H9 (cell line): Measurements from ENCODE around the gene SPRED3. TPM values are rescaled to one million over a fixed set of nuclear protein-coding genes. Genes with fewer than 3 reads are reported as not detected.

Experiments
- DNase-seq: peaks from one replicate; pipeline ENCODE4 v3.0.0-alpha.2; 2017
- H2AFZ ChIP-seq: one replicate; pipeline ENCODE4 v1.6.1; 2013; ENCODE audit warnings: mild to moderate bottlenecking, low read length, control low read depth, moderate library complexity
- H2AK5ac ChIP-seq: 2 replicates; pipeline ENCODE4 v1.6.1; 2013; ENCODE audit warnings: low read length, control low read depth, mixed read lengths; ENCODE audit not compliant: insufficient read length
- H2BK120ac ChIP-seq: one replicate; pipeline ENCODE4 v1.6.1; 2013; ENCODE audit warnings: low read depth, mild to moderate bottlenecking, low read length, control low read depth, inconsistent platforms; ENCODE audit not compliant: poor library complexity, severe bottlenecking
- H2BK12ac ChIP-seq: 2 replicates; pipeline ENCODE4 v1.6.1; 2013; ENCODE audit warnings: low read length, control low read depth, mixed read lengths, low read depth; ENCODE audit not compliant: insufficient read length
- H2BK15ac ChIP-seq: 2 replicates; pipeline ENCODE4 v1.6.1; 2013; ENCODE audit warnings: low read depth, low read length, control low read depth
- H2BK20ac ChIP-seq: one replicate; pipeline ENCODE4 v1.6.1; 2013; ENCODE audit warnings: low read depth, mild to moderate bottlenecking, low read length, control low read depth, inconsistent platforms; ENCODE audit not compliant: poor library complexity, severe bottlenecking
- H2BK5ac ChIP-seq: 2 replicates; pipeline ENCODE4 v1.6.1; 2013; ENCODE audit warnings: low read length, control low read depth, mixed read lengths; ENCODE audit not compliant: insufficient read length
- H3K14ac ChIP-seq: 2 replicates; pipeline ENCODE4 v1.6.1; 2013; ENCODE audit warnings: low read length, control low read depth; ENCODE audit not compliant: insufficient read depth
- H3K18ac ChIP-seq: 2 replicates; pipeline ENCODE4 v1.6.1; 2013; ENCODE audit warnings: low read depth, mild to moderate bottlenecking, mixed read lengths, low read length, control low read depth; ENCODE audit not compliant: insufficient read length
- H3K23ac ChIP-seq: 2 replicates; pipeline ENCODE4 v1.6.1; 2013; ENCODE audit warnings: low read length, control low read depth, mixed read lengths, low read depth; ENCODE audit not compliant: insufficient read length
- H3K23me2 ChIP-seq: 2 replicates; pipeline ENCODE4 v1.6.1; 2013; ENCODE audit warnings: low read depth, mild to moderate bottlenecking, mixed read lengths, low read length, control low read depth; ENCODE audit not compliant: insufficient read length, poor library complexity, severe bottlenecking
- H3K27ac ChIP-seq: 2 replicates; pipeline ENCODE4 v1.5.1; 2013; ENCODE audit warnings: low read length, control low read depth, mixed read lengths, low read depth; ENCODE audit not compliant: insufficient read length
- H3K27me3 ChIP-seq: 2 replicates; pipeline ENCODE4 v1.6.1; 2013; ENCODE audit warnings: low read length, control low read depth, inconsistent platforms; ENCODE audit not compliant: insufficient read depth
- H3K4ac ChIP-seq: 2 replicates; pipeline ENCODE4 v1.6.1; 2013; ENCODE audit warnings: low read depth, mild to moderate bottlenecking, control low read depth, inconsistent platforms, low read length, moderate library complexity
- H3K4me1 ChIP-seq: 2 replicates; pipeline ENCODE4 v1.6.1; 2013; ENCODE audit warnings: low read length, control low read depth, inconsistent platforms; ENCODE audit not compliant: insufficient read depth
- H3K4me2 ChIP-seq: 2 replicates; pipeline ENCODE4 v1.6.1; 2013; ENCODE audit warnings: low read length, control low read depth, mixed read lengths; ENCODE audit not compliant: insufficient read length, insufficient read depth
- H3K56ac ChIP-seq: 2 replicates; pipeline ENCODE4 v1.6.1; 2013; ENCODE audit warnings: low read depth, mild to moderate bottlenecking, mixed read lengths, low read length, control low read depth; ENCODE audit not compliant: insufficient read length
- H3K79me1 ChIP-seq: 2 replicates; pipeline ENCODE4 v1.6.1; 2013; ENCODE audit warnings: low read depth, mild to moderate bottlenecking, moderate library complexity, low read length, control low read depth, inconsistent platforms; ENCODE audit not compliant: insufficient read depth, poor library complexity, severe bottlenecking
- H3K79me2 ChIP-seq: 2 replicates; pipeline ENCODE4 v1.6.1; 2013; ENCODE audit warnings: low read length, control low read depth, inconsistent platforms; ENCODE audit not compliant: insufficient read depth
- H3K9ac ChIP-seq: 2 replicates; pipeline ENCODE4 v1.6.1; 2013; ENCODE audit warnings: low read length, control low read depth, mixed read lengths; ENCODE audit not compliant: insufficient read length; ENCODE audit errors: extremely low read depth
- H3K9me3 ChIP-seq: one replicate; pipeline ENCODE4 v1.6.1; 2013; ENCODE audit warnings: low read depth, low read length, inconsistent platforms; ENCODE audit not compliant: control insufficient read depth
- H3T11ph ChIP-seq: one replicate; pipeline ENCODE4 v1.6.1; 2013; ENCODE audit warnings: mild to moderate bottlenecking, low read length, control low read depth, inconsistent platforms
- H4K20me1 ChIP-seq: one replicate; pipeline ENCODE4 v1.6.1; 2013; ENCODE audit not compliant: control insufficient read depth, insufficient read length, insufficient read depth
- H4K5ac ChIP-seq: 2 replicates; pipeline ENCODE4 v1.6.1; 2013; ENCODE audit warnings: low read depth, mild to moderate bottlenecking, mixed read lengths, low read length, control low read depth; ENCODE audit not compliant: insufficient read length
- H4K8ac ChIP-seq: replicated peaks from 2 replicates; pipeline ENCODE4 v1.6.1; 2013; ENCODE audit warnings: low read length, control low read depth, mixed read lengths, low read depth; ENCODE audit not compliant: insufficient read length
- H4K91ac ChIP-seq: 2 replicates; pipeline ENCODE4 v1.6.1; 2013; ENCODE audit warnings: low read depth, mild to moderate bottlenecking, moderate library complexity, mixed read lengths, low read length, control low read depth; ENCODE audit not compliant: insufficient read length
- H3K27ac Mint-ChIP-seq, 3 experiments: 2 replicates in 2 of 3; 3 replicates in 1 of 3; pipeline ENCODE4 v1.8.0; 2020 to 2021; ENCODE audit warnings: mixed read lengths in 3 of 3, mild to moderate bottlenecking in 1 of 3, moderate library complexity in 1 of 3
- H3K27me3 Mint-ChIP-seq: 2 replicates; pipeline ENCODE4 v1.8.0; 2021; ENCODE audit warnings: low read depth, mild to moderate bottlenecking, moderate library complexity, mixed read lengths
- H3K36me3 Mint-ChIP-seq, 3 experiments: 2 replicates in 2 of 3; 3 replicates in 1 of 3; pipeline ENCODE4 v1.8.0; 2020 to 2021; ENCODE audit warnings: low read depth in 3 of 3, mixed read lengths in 3 of 3; ENCODE audit not compliant: insufficient read depth in 1 of 3
- H3K4me1 Mint-ChIP-seq, 2 experiments: 2 replicates each; pipeline ENCODE4 v1.8.0; 2020; ENCODE audit warnings: mixed read lengths in 2 of 2
- H3K4me3 Mint-ChIP-seq, 2 experiments: 2 replicates in 1 of 2; 3 replicates in 1 of 2; pipeline ENCODE4 v1.8.0; 2020 to 2021; ENCODE audit warnings: mild to moderate bottlenecking in 2 of 2, mixed read lengths in 2 of 2, moderate library complexity in 1 of 2
- H3K9me3 Mint-ChIP-seq, 2 experiments: 2 replicates in 1 of 2; 3 replicates in 1 of 2; pipeline ENCODE4 v1.8.0; 2020; ENCODE audit warnings: mild to moderate bottlenecking in 2 of 2, mixed read lengths in 2 of 2, moderate library complexity in 1 of 2
- WGBS: extraction: QIAGEN DNeasy Blood & Tissue Kit; methylation state at CpG from one replicate; pipeline ENCODE4 v1.1.7; 2013; ENCODE audit warnings: missing lambda C conversion rate, low lambda C conversion rate, mixed read lengths; ENCODE audit not compliant: insufficient read length; ENCODE audit errors: extremely low coverage; 5-methylcytosine and 5-hydroxymethylcytosine counted together
- total RNA-seq: library from RNA; stranded (reverse); gene quantifications from 2 replicates; pipeline ENCODE4 v1.2.1, GENCODE V29; 2021
- TF ChIP-seq, protein P1 (sequence below): fragments of 200-600 bp; sonication (generic); conservative IDR thresholded peaks from 3 replicates; pipeline ENCODE4 v1.8.0; 2021; ENCODE audit warnings: antibody characterized with exemption, mild to moderate bottlenecking

Gene SPRED3
- total RNA-seq, 1 experiment from 2014 or later, result 16.4 TPM

DNA sequence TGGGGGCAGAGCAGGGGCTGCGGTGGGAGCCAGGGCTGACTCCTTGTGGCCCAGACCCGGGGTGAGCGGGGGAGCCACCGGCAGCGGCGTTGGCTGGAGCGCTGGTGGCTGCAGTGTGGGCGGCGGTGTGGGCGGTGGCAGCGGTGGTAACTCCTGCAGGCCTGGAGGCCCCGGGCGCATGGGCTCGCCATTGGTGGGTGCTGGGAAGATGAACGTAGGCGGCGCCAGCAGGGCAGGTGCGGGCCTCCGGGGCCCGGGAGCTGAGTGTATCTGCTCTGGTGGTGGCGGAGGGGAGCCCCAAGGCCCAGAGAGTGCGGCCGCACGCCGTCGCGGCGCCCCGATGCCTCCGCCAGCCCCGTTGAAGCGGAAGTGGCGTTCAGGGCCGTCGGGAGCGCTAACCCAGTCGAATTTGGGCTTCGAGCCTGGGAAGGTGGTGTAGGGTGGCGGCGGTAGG is 2.7 kb upstream of the SPRED3 start:
- Histone ChIP-seq H3K9ac (no peak overlapping the region), H2BK20ac (no peak overlapping the region), H4K91ac (no peak overlapping the region), H3K23me2 (peaks cover 35% of the 10 kb centered on the region), H2BK12ac (no peak overlapping the region), H3K4me2 (no peak overlapping the region), H4K20me1 (no peaks in the 10 kb centered on the region), H3K79me1 (no peaks in the 10 kb centered on the region), H3K27ac (no peak overlapping the region), H3K9me3 (no peaks in the 10 kb centered on the region), H3K4me1 (no peaks in the 10 kb centered on the region; the same call in 1 of the 2 replicates), H3K79me2 (no peaks in the 10 kb centered on the region; the same call in 1 of the 2 replicates), H3K23ac (no peak overlapping the region), H3K14ac (no peak overlapping the region), H4K8ac (no peak overlapping the region), H3K18ac (no peak overlapping the region), H4K5ac (no peak overlapping the region), H2AK5ac (no peak overlapping the region), H2BK5ac (no peak overlapping the region), H2BK15ac (no peak overlapping the region), H3K4ac (no peak overlapping the region), H3K56ac (no peak overlapping the region), H3K27me3 (no peaks in the 10 kb centered on the region), H2AFZ (no peak overlapping the region), H3T11ph (no peak overlapping the region), H2BK120ac (no peak overlapping the region)
- TF ChIP-seq, protein P1, sequence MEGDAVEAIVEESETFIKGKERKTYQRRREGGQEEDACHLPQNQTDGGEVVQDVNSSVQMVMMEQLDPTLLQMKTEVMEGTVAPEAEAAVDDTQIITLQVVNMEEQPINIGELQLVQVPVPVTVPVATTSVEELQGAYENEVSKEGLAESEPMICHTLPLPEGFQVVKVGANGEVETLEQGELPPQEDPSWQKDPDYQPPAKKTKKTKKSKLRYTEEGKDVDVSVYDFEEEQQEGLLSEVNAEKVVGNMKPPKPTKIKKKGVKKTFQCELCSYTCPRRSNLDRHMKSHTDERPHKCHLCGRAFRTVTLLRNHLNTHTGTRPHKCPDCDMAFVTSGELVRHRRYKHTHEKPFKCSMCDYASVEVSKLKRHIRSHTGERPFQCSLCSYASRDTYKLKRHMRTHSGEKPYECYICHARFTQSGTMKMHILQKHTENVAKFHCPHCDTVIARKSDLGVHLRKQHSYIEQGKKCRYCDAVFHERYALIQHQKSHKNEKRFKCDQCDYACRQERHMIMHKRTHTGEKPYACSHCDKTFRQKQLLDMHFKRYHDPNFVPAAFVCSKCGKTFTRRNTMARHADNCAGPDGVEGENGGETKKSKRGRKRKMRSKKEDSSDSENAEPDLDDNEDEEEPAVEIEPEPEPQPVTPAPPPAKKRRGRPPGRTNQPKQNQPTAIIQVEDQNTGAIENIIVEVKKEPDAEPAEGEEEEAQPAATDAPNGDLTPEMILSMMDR, result no peak
- WGBS, result no CpG with 5 or more reads among the region's 40 CpGs
- Mint-ChIP-seq H3K27ac (no peak overlapping the region), H3K9me3 (no peaks in the 10 kb centered on the region), H3K4me3 (no peak overlapping the region), H3K4me1 (peaks cover 20 to 30% of the 10 kb centered on the region in 2 experiments), H3K27me3 (peaks cover 4% of the 10 kb centered on the region; the same call in 1 of the 2 replicates), H3K36me3 (peaks cover 16 to 38% (median 31%) of the 10 kb centered on the region in 3 experiments; a peak in 6 of 7 replicates)
- DNase-seq, result peak; percentile 76
